ENCODE results near the gene COX4I1. TPM values are rescaled to one million over a fixed set of nuclear protein-coding genes. Genes with fewer than 3 reads are reported as not detected.
"Not testable (repeated sequence)": the region's sequence is repeated elsewhere in the genome, so short reads cannot be mapped to it uniquely, and the experiment has no call there.

COX4I1 gene
- total RNA-seq, 4 donors from 2014 or later = 635 to 1,115 (median 865) TPM

- no peaks in the 10 kb centered on the region for H3K9me3 ChIP-seq
- no peak overlapping the region for H3K4me3 ChIP-seq
- WGBS, 2 donors (ENCODE audit: low coverage in 1 of 2) = 92% methylated on average over 11 of the region's 11 CpGs; no CpG with 5 or more reads in 1 of the 2 donors
- TF ChIP-seq CTCF (IDR thresholded peaks at IDR 0.05) = no peak
- DNase-seq = no peak
- in situ Hi-C loops (cut with MboI; ENCODE audit: low pct_ligation_motif_present in 1 of 4, low pct_unique_long_range_greater_than_20kb in 1 of 4, low sequenced_read_pairs in 3 of 4) (loop anchor here in 1 of 4 donors (25.0 kb wide), 1 partner anchor 706 kb away; the partner anchor contains the start of gene FOXF1), intact Hi-C loops (cut with DNase I; ENCODE audit: low total_unique reads) (no loop called here)
- peaks cover 0 to 43% (median 21%) of the 10 kb centered on the region in 4 donors for H3K36me3 ChIP-seq
- H3K4me1 ChIP-seq = peaks cover 0 to 3% (median 2%) of the 10 kb centered on the region in 4 donors
- H3K27ac ChIP-seq = no peak overlapping the region
- peaks cover 9% of the 10 kb centered on the region for H3K27me3 ChIP-seq
Observed at GRCh38 chr16:85806539-85806938, 7.0 kb downstream of the COX4I1 start.

- H3K27ac ChIP-seq; intact Hi-C loops (cut with DNase I; ENCODE audit: low total_unique reads); DNase-seq; H3K9me3 ChIP-seq; H3K4me1 ChIP-seq; H3K4me3 ChIP-seq: not testable (repeated sequence)
- H3K27me3 ChIP-seq = peaks cover 17% of the 10 kb centered on the region
- peaks cover 0 to 39% (median 18%) of the 10 kb centered on the region in 4 donors for H3K36me3 ChIP-seq
- 77 to 80% methylated on average over 2 to 6 of the region's 6 CpGs for WGBS, 2 donors (ENCODE audit: low coverage in 1 of 2)
- in situ Hi-C loops (cut with MboI; ENCODE audit: low pct_ligation_motif_present in 1 of 4, low pct_unique_long_range_greater_than_20kb in 1 of 4, low sequenced_read_pairs in 3 of 4) = loop anchor here in 1 of 4 donors (25.0 kb wide), 1 partner anchor 705 kb away; the partner anchor contains the start of gene FOXF1
Observed at GRCh38 chr16:85807340-85807739, 7.8 kb downstream of the COX4I1 start.

GRCh38 chr16:85808104-85808503 lies 8.6 kb downstream of the COX4I1 start:
- DNase-seq; intact Hi-C loops (cut with DNase I; ENCODE audit: low total_unique reads); H3K9me3 ChIP-seq; H3K4me1 ChIP-seq; H3K27ac ChIP-seq; H3K4me3 ChIP-seq: not testable (repeated sequence)
- WGBS, 2 donors (ENCODE audit: low coverage in 1 of 2) = 94% methylated on average over 4 of the region's 27 CpGs; no CpG with 5 or more reads in 1 of the 2 donors
- Histone ChIP-seq H3K36me3 (peaks cover 0 to 33% (median 16%) of the 10 kb centered on the region in 4 donors), H3K27me3 (peaks cover 19% of the 10 kb centered on the region)
- in situ Hi-C loops (cut with MboI; ENCODE audit: low pct_ligation_motif_present in 1 of 4, low pct_unique_long_range_greater_than_20kb in 1 of 4, low sequenced_read_pairs in 3 of 4) = loop anchor here in 1 of 4 donors (25.0 kb wide), 1 partner anchor 704 kb away; the partner anchor contains the start of gene FOXF1

GRCh38 chr16:85808926-85809325 lies 9.4 kb downstream of the COX4I1 start:
- peaks cover 19% of the 10 kb centered on the region for H3K27me3 ChIP-seq
- H3K9me3 ChIP-seq = no peaks in the 10 kb centered on the region
- H3K27ac ChIP-seq = no peak overlapping the region
- DNase-seq = no peak
- peaks cover 0 to 30% (median 12%) of the 10 kb centered on the region in 4 donors for H3K36me3 ChIP-seq
- TF ChIP-seq POLR2AphosphoS5 (IDR thresholded peaks at IDR 0.05) (no peak), CTCF (IDR thresholded peaks at IDR 0.05) (no peak), POLR2A (IDR thresholded peaks at IDR 0.05) (no peak), EP300 (IDR thresholded peaks at IDR 0.05; ENCODE audit: low read depth) (no peak)
- 97 to 100% methylated on average over 3 to 7 of the region's 7 CpGs for whole genome bisulfite sequencing, 2 donors (ENCODE audit: low coverage in 1 of 2)
- in situ Hi-C loops (cut with MboI; ENCODE audit: low pct_ligation_motif_present in 1 of 4, low pct_unique_long_range_greater_than_20kb in 1 of 4, low sequenced_read_pairs in 3 of 4) = loop anchor here in 1 of 4 donors (25.0 kb wide), 1 partner anchor 703 kb away; the partner anchor contains the start of gene FOXF1
- no peaks in the 10 kb centered on the region for H3K4me1 ChIP-seq
- intact Hi-C loops (cut with DNase I; ENCODE audit: low total_unique reads) = no loop called here
- no peak overlapping the region for H3K4me3 ChIP-seq

GRCh38 chr16:85809645-85810044 lies 10.2 kb downstream of the COX4I1 start:
- TF ChIP-seq POLR2AphosphoS5 (IDR thresholded peaks at IDR 0.05) = no peak
- H3K4me1 ChIP-seq = no peaks in the 10 kb centered on the region
- H3K9me3 ChIP-seq = no peaks in the 10 kb centered on the region
- in situ Hi-C loops (cut with MboI; ENCODE audit: low pct_ligation_motif_present in 1 of 4, low pct_unique_long_range_greater_than_20kb in 1 of 4, low sequenced_read_pairs in 3 of 4) (loop anchor here in 1 of 4 donors (25.0 kb wide), 1 partner anchor 703 kb away; the partner anchor contains the start of gene FOXF1), intact Hi-C loops (cut with DNase I; ENCODE audit: low total_unique reads) (no loop called here)
- no peak for DNase-seq
- peaks cover 19% of the 10 kb centered on the region for H3K27me3 ChIP-seq
- peaks cover 0 to 26% (median 10%) of the 10 kb centered on the region in 4 donors for H3K36me3 ChIP-seq
- 69 to 80% methylated on average over 1 to 10 of the region's 10 CpGs for WGBS, 2 donors (ENCODE audit: low coverage in 1 of 2)
- no peak overlapping the region for H3K27ac ChIP-seq
- no peak overlapping the region for H3K4me3 ChIP-seq
